GM19023 (cell line): ENCODE data around the gene CDC16.
"Not testable (repeated sequence)": the region's sequence is repeated elsewhere in the genome, so short reads cannot be mapped to it uniquely, and the experiment has no call there.

Experiments used
- ATAC-seq: cut with Tn5 transposase; IDR thresholded peaks from one replicate; pipeline ENCODE4 v1.9.1; 2021; ENCODE audit warnings: mild to moderate bottlenecking, moderate library complexity; ENCODE audit not compliant: unreplicated experiment

Gene CDC16

DNA sequence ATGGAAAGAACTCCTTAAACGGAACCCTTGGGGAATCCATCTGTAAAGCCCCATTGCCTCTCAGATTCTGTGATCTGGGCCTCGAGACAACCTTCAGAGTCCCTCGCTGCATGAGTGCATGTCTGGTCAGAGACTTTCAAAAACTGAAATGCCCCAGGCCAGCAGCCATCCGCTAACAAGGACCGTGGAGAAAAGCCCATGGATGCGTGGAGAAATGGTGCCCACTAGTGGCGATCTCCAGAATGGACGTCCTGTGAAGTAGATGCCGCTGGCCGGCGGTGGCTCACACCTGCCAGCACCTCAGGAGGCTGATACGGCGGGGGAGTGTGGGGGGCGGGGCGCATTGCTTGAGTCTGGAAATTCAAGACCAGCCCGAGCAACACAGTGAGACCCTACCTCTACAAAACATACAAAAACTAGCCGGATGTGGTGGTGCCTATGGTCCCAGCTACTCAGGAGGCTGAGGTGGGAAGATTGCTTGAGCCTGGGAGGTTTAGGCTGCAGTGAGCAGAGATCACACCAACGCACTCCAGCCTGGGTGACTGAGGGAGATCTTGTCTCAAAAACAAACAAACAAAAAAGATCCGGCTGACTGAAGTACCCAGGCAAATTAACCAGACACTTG, 7.9 kb upstream of the CDC16 start:
- ATAC-seq: peak; percentile 80

DNA sequence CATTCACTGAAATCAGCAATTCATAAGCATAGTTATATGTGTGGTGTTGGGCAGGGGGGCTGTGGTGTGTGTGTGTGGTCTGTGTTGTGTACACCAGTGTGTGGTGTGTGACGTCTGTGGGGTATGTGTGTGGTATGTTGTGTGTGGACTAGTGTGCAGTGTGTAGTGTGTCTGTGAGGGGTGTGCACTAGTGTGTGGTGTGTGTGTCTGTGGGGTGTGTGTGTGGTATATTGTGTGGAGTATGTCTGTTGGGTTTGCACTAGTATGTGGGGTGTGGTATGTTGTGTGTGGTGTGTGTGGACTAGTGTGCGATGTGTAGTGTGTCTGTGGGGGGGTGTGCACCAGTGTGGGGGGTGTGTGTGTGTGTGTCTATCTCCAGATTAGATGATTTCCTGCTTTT, 7.2 kb upstream of the CDC16 start:
- no peak for ATAC-seq

DNA sequence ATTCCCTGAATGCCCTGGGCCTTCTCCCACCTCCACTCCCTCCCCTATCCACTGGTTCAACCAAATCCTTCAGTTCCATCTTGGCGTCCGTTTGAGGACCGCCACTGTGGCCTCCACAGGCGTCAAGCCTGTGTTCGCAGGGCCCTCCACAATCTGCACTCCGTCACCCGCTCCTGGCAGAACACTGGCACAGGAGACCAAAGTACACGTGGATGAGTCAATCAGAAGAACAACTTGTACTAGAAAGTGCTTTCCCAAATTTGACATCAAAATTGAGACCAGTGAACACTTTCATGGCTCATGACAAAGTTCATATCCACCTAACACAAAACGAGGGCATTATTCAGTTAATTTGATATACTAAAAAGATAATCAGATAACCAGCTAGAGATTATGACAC, 6.5 kb upstream of the CDC16 start:
- ATAC-seq: no peak

DNA sequence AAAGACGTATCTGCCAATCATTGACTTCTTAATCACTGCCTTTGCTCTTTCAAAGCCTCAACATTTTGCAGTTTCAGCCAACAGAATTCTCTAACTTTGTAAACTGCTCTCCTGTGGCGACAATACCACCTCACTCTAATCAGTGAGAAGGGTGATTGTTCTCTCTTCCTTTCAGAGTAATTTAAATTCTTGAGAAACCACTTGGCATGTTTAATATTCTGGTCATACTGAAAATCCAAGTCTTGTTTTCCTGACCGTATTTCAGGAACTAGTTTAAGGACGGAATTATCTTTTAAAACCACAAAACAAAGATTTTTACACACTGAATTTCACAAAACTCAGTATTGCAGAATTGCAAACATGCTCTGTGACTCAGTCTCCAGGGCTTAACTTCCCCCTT, 5.2 kb upstream of the CDC16 start:
- ATAC-seq: no peak

DNA sequence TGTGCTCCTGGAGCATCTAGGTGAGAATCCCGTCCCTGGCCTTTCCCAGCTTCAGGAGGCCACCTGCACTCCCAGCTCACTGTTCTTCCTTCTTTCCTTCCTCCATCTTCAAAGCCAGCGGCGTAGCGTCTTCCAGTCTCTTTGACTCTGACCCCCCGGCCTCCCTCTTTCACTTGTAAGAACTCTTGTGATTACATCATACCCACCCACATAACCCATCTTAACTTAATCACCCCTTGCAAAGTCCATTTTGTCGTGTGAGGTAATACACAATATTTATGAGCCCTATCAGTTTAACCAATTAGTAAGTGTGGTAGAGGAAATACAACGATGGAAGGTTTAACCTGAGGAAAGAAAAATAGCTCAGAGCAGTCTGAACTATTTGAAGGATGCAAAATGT, 4.6 kb upstream of the CDC16 start:
- no peak for ATAC-seq

DNA sequence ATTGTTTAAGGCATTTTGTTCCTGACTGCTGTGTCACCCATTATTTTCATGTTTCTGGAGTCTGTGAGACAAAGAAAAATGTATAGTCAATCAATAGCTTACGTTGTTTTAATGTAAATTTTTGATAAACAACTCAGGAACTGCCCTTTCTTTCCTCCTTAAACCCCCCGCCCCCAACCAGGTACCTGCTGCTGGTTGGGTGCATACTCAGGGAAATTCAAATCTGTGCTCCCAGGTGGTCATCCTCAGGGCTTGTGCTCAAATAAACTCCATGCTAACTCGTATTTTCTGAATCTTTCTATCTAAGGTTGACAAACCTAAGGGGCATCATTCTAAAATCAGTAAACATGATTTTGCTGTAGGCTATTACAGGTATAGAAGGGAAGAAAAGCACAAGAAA, 4.1 kb upstream of the CDC16 start:
- ATAC-seq: no peak

DNA sequence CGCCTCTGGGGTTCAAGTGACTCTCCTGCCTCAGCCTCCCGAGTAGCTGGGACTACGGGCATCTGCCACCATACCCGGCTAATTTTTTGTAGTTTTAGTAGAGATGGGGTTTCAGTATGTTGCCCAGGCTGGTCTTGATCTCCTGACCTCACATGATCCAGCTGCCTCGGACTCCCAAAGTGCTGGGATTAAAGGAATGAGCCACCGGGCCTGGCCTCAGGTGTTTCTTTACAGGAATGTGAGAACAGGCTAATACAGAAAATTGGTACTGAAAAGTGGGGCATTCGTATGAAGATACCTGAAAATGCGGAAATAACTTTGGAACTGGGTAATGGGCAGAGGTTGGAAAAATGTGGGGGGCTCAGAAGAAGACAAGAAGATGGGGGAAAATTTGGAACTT, 2.8 kb upstream of the CDC16 start:
- ATAC-seq: no peak

DNA sequence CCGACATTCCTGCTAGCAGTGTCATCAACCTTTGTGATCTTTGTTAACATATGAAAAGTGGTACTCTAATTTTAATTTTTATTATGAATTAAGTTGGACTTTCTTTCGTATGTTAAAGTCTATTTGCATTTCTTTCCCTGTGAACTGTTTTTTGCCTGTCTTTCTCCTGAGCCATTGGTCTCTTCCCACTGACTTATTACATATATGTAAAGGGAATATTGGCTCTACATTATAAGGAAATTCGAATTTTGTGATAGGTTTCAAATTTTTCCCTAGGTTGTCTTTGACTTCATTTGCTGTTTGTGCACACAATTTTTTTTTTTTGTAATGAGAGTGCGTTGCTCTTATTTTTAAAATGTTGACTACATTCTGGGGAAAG, 442 bp upstream of the CDC16 start:
- ATAC-seq: no peak

DNA sequence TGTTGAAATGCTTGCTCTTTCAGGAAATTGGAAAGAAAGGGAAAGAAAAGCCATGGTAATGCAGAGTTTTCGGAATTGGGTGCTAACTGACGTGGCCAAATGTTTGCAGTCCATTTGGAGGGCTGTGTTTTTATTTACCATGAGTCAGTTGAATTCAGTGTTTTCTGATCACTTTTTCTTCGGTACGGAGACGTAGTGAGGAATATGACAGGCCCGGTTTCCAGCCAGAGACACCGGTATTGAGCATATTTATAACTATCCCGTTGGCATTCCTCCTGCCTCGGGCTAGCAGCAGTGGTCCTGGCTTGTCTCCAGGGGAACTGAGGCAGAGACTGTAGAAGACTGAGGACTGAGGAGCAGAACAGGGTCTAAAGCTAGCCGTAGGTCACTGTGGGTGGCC, 1.0 kb downstream of the CDC16 start:
- no peak for ATAC-seq

DNA sequence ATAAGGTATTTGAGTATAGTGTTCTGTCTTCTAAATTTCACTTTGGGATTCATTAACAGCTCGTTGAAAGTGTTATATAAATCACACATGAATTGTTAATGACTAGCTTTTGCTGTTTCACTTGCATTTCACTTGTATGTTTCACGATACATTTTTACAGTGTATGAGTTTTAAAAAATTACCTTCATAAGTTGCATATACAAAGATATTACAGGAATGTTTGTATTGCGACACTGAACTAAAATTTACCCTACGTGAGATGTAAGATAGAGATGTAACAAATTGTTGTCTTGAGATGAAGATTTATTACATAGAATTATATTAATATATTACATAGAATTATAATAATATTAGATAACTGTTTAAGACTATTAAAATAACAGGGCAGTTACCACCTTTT, 1.5 kb downstream of the CDC16 start:
- ATAC-seq: no peak

DNA sequence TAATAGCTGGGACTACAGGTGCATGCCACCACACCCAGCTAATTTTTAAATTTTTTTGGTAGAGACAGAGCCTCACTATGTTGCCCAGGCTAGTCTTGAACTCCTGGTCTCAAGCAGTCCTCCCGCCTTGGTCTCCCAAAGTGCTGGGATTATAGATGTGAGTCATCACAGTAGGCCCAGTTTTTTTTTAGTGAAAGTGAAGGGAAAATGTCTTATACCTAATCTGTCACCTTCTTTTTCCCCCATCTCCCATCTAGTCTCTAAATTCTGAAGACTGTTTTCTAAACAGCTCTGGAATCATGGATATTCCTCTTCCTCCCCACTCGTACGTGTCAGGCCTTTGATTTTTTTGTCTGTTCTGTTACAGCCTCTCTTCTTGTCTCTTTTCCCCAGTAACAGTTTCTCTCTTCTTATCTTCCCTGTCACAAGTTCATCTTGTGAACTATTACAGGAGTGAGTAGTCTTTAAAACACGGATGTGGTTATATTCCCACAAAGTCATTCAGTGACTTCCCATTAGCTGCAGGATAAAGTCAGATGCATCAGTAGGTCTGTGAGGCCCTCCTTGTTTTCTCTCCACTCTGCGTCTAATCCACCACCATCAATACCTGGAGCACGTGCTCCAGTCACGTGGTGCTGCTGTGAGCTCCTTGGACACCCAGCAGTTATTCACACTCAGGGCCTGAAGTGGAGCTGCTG, 2.9 kb downstream of the CDC16 start:
- ATAC-seq: no peak

DNA sequence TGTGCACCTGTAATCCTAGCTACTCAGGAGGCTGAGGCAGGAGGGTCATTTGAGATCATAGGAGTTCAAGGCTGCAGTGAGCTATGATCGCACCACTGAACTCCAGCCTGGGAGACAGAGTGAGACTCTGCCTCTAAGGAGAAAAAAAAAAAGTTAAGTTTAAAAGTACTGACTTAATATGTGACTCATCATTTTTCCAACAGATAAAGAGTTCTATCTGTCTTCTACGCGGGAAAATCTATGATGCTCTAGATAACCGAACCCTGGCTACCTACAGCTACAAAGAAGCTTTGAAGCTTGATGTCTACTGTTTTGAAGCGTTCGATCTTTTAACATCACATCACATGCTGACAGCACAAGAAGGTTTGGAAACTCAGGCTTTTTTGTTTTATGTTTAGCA, 7.2 kb downstream of the CDC16 start:
- ATAC-seq: no peak

DNA sequence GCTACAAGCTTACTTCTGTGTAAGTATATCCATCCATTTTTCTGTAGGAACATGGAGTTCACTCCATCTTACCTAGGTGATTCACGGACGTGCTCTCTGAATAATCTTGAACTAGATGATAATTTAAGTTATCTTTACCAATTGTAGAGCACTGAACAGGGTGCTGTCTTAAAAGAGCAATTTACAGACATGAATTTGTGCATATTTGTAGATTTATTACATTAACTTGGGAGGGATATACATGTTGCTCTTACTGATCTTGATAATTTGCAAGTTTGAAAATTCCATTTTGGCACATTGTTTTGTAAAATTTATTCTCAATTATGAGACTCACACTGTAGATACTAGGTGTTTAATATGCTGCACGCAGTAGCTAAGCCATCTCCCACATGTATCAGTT, 9.3 kb downstream of the CDC16 start:
- ATAC-seq: no peak

DNA sequence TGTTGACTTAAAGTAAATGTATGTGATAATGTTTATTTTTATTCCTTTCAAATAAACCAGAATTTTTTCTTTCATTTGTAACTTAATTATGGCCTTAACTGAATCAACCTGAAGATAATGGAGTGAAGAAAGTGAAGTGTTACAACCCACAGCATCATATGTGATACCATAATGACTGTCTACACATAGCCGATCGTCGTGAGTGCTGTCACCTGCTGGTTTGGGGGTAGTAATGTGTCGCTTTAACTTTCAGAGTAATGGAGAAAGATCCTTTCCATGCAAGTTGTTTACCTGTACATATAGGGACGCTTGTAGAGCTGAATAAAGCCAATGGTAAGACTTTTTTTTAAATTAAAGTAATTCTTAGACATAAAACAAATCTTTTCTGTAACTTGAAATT, 9.9 kb downstream of the CDC16 start:
- ATAC-seq: no peak

DNA sequence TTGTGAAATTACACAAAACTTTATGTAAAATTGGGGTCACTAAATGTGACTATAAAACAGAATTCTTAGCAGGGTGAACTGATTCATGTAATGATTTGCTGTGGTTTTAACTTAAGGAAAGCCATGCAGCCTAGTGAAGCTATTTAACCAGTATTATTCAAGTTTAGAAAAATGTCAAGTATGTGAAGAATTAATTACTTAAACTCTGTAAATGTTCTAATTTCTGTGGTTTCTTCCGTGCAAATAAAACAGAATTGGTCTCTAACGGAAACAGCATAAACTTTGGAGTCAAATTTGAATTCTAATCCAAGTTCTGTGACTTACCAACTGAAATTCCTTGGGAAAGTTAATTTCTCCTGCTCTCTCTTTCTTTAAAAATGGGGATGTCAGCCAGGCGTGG, 13.3 kb downstream of the CDC16 start:
- no peak for ATAC-seq

DNA sequence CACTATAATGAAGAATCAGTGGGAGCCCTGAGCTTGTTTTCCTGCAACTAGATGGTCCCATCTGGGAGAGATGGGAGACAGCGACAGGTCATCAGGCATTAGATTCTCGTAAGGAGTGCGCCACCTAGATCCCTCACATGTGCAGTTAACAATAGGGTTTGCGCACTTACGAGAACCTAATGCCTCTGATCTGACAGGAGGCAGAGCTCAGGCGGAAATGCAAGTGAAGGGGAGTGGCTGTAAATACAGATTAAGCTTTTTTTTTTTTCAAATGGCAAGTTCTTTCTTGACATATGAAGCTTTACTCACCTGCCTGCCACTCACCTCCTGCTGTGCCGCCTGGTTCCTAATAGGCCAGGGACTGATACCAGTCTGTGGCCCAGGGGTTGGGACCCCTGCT, 14.4 kb downstream of the CDC16 start:
- no peak for ATAC-seq

DNA sequence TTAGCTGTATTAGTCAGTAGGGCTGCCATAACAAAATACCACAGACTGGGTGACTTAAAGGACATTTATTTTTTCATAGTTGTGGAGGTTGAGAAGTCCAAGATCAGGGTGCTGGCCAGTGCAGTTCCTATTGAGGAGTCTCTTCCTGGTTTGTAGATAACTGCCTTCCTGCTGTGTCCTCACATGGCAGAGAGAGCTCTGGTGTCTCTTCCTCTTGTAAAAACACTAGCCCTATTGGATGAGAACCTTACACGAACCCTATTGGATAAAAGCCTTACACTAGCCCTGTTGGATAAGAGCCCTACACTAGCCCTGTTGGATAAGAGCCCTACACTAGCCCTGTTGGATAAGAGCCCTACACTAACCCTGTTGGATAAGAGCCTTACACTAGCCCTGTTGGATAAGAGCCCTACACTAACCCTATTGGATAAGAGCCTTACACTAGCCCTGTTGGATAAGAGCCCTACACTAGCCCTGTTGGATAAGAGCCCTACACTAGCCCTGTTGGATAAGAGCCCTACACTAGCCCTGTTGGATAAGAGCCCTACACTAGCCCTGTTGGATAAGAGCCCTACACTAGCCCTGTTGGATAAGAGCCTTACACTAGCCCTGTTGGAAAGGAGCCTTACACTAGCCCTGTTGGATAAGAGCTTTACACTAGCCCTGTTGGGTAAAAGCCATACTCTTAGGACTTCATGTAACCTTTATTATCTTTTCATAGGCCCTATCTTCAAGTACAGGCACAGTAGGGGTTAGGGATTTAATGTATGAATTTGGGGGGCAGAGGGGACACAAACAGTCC, 17.1 kb downstream of the CDC16 start:
- ATAC-seq: not testable (repeated sequence)

DNA sequence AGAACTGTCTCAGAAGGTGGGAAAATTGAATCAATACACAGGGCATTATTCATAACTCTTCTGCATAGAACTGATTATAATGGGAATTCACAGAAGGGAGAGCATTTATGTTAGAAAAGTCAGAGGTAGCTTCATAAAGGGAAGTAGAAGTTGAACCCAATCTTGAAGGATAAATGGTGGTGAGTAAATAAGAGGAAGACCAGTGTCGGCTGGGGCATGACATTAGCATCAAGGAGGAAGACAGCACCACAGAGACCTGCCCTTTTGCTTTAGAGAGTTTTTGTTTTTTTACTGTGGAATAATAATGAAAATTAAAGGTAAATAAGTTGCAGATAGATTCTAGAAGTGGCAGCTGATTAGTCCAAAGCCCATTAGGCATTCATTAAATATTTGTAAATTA, 21.9 kb downstream of the CDC16 start:
- ATAC-seq: no peak

DNA sequence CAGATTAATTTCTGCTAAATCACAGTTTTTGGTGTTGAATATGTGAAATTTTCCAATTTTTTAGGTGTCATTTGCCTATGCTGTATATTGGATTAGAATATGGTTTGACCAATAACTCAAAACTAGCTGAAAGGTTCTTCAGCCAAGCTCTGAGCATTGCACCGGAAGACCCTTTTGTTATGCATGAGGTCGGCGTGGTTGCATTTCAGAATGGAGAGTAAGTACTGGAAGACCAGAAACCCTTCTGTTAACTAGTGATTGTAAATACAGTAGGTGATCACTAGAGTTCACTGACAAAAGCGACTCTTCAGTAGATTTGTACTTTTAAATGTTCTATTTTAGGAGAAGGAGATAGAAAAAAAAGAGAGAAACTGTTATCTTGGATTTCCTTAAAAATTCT, 22.3 kb downstream of the CDC16 start:
- no peak for ATAC-seq

DNA sequence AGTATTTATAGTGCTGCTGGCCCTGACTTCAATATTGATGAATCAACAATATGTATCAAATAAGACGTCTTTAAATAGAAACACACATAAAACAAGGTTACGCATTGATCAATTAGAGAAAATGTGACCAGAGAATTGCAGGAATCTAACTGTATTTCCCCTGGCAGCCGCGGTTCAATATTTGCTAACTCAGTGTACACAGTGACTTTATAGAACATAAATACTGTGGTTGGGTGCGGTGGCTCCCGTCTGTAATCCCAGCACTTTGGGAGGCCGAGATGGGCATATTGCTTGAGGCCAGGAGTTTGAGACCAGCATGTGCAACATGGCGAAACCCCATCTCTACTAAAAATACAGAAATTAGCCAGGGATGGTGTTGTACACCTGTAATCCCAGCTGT, 23.9 kb downstream of the CDC16 start:
- no peak for ATAC-seq

DNA sequence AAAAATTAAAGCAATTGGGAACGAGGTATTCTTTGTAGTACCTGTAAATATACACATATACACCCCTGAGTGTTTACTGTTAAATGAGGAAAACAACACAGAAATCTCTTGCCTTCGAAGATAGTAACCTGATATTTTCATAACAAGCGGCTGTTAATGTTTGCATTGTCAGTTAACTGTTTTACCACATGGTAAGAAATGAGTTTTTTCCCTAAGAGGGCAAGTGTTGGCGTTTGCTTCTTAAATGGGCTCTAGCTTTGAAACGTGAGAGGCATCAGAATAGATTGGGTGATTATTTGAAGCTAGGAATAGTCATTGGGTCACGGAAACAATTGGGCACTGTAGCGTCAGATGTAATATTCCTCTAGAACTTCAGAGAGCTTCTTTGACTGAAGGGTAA, 24.7 kb downstream of the CDC16 start:
- ATAC-seq: no peak

DNA sequence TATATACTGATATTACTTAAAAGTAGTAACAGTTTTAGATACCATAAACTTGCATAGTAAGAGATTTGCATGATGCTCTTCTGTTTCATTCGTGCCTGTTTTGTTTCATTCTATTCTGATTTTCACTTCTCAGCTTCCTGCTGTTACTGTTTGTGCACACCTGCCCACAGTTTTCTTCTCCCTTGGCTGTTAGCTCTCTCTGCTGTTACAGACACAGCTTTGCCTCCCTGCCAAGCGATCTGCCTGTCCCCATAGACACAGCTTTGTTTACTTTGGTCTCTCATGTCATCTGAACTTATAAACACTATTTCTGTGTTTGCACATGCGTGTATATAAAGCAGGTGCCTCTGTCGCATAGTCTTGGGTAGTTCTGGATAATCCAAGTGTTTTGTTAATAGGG, 25.3 kb downstream of the CDC16 start:
- ATAC-seq: no peak
